ENCODE measurements around the gene SMG6.
A peak's percentile ranks its signal among the peaks of the same experiment; 100 is the strongest.
"Not testable (repeated sequence)": the region's sequence is repeated elsewhere in the genome, so short reads cannot be mapped to it uniquely, and the experiment has no call there.

SMG6 gene

GRCh38 chr17:2174468-2175293, 128.9 kb downstream of the SMG6 start:
- no peak for DNase-seq

GRCh38 chr17:2174014-2174413, 129.6 kb downstream of the SMG6 start:
- no peak for DNase-seq

GRCh38 chr17:2172999-2173398, 130.6 kb downstream of the SMG6 start:
- DNase-seq = no peak

GRCh38 chr17:2172077-2172851, 131.3 kb downstream of the SMG6 start:
- no peak for DNase-seq

GRCh38 chr17:2171702-2172076, 131.9 kb downstream of the SMG6 start:
- no peak for DNase-seq

- DNase-seq = no peak
Measured at GRCh38 chr17:2170023-2170422, 133.6 kb downstream of the SMG6 start.

GRCh38 chr17:2165723-2166122, 137.9 kb downstream of the SMG6 start:
- DNase-seq = not testable (repeated sequence)

- no peak for DNase-seq
Measured at GRCh38 chr17:2158396-2158780, 145.2 kb downstream of the SMG6 start.

GRCh38 chr17:2157675-2158395, 145.8 kb downstream of the SMG6 start:
- DNase-seq = no peak

GRCh38 chr17:2157081-2157480, 146.5 kb downstream of the SMG6 start:
- no peak for DNase-seq

GRCh38 chr17:2156666-2157065, 146.9 kb downstream of the SMG6 start:
- DNase-seq = no peak

- DNase-seq = no peak
Measured at GRCh38 chr17:2155573-2155972, 148.0 kb downstream of the SMG6 start.

GRCh38 chr17:2151358-2152033, 152.1 kb downstream of the SMG6 start:
- no peak for DNase-seq

GRCh38 chr17:2150806-2151205, 152.8 kb downstream of the SMG6 start:
- no peak for DNase-seq

- DNase-seq = no peak
Measured at GRCh38 chr17:2149934-2150333, 153.7 kb downstream of the SMG6 start.

GRCh38 chr17:2146132-2146871, 157.3 kb downstream of the SMG6 start:
- peak; percentile 10 for DNase-seq

- no peak for DNase-seq
Measured at GRCh38 chr17:2144701-2145100, 158.9 kb downstream of the SMG6 start.

- no peak for DNase-seq
Measured at GRCh38 chr17:2143332-2143731, 160.3 kb downstream of the SMG6 start.

- DNase-seq = not testable (repeated sequence)
Measured at GRCh38 chr17:2142682-2143081, 160.9 kb downstream of the SMG6 start.

GRCh38 chr17:2140683-2141082, 162.9 kb downstream of the SMG6 start:
- DNase-seq = no peak

- DNase-seq = no peak
Measured at GRCh38 chr17:2138761-2139160, 164.8 kb downstream of the SMG6 start.

- peak; percentile 20 for DNase-seq
Measured at GRCh38 chr17:2138318-2138717, 165.3 kb downstream of the SMG6 start.
